Measurements from ENCODE around the gene DUSP22.
"Not testable (repeated sequence)": the region's sequence is repeated elsewhere in the genome, so short reads cannot be mapped to it uniquely, and the experiment has no call there.

DUSP22 gene

GRCh38 chr6:323730-324088 lies 31.4 kb downstream of the DUSP22 start:
- TF ChIP-seq CTCF (IDR thresholded peaks at IDR 0.05), result no peak
- DNase-seq, result no peak
- H3K27me3 Mint-ChIP-seq (ENCODE audit: low read depth, poor library complexity), result no peaks in the 10 kb centered on the region
- H3K9me3 Mint-ChIP-seq, result peaks cover 24% of the 10 kb centered on the region
- no peak overlapping the region for H3K27ac Mint-ChIP-seq
- H3K4me1 Mint-ChIP-seq, result peaks cover 7% of the 10 kb centered on the region
- H3K4me3 Mint-ChIP-seq, result no peak overlapping the region
- H3K36me3 Mint-ChIP-seq (ENCODE audit: low read depth), result no peaks in the 10 kb centered on the region

- Mint-ChIP-seq H3K4me3 (no peak overlapping the region), H3K4me1 (peaks cover 7% of the 10 kb centered on the region), H3K27ac (peak overlapping the region; percentile 43), H3K27me3 (ENCODE audit: low read depth, poor library complexity) (no peaks in the 10 kb centered on the region), H3K36me3 (ENCODE audit: low read depth) (no peaks in the 10 kb centered on the region), H3K9me3 (peaks cover 23% of the 10 kb centered on the region)
- peak; percentile 20 for DNase-seq
- TF ChIP-seq CTCF (IDR thresholded peaks at IDR 0.05), result no peak
Measured at GRCh38 chr6:324116-324728, 31.9 kb downstream of the DUSP22 start.

GRCh38 chr6:324729-325125 lies 32.4 kb downstream of the DUSP22 start:
- no peaks in the 10 kb centered on the region for H3K27me3 Mint-ChIP-seq (ENCODE audit: low read depth, poor library complexity)
- H3K36me3 Mint-ChIP-seq (ENCODE audit: low read depth), result no peaks in the 10 kb centered on the region
- no peak overlapping the region for H3K4me3 Mint-ChIP-seq
- peaks cover 7% of the 10 kb centered on the region for H3K4me1 Mint-ChIP-seq
- H3K27ac Mint-ChIP-seq, result no peak overlapping the region
- no peak for TF ChIP-seq CTCF (IDR thresholded peaks at IDR 0.05)
- peaks cover 23% of the 10 kb centered on the region for H3K9me3 Mint-ChIP-seq
- no peak for DNase-seq

GRCh38 chr6:325161-325860 lies 33.0 kb downstream of the DUSP22 start:
- H3K36me3 Mint-ChIP-seq (ENCODE audit: low read depth); H3K27ac Mint-ChIP-seq; H3K4me3 Mint-ChIP-seq; H3K4me1 Mint-ChIP-seq; H3K27me3 Mint-ChIP-seq (ENCODE audit: low read depth, poor library complexity); DNase-seq: not testable (repeated sequence)
- H3K9me3 Mint-ChIP-seq, result peaks cover 23% of the 10 kb centered on the region

- not testable (repeated sequence) for H3K4me1 Mint-ChIP-seq; DNase-seq; H3K4me3 Mint-ChIP-seq; H3K27ac Mint-ChIP-seq; H3K27me3 Mint-ChIP-seq (ENCODE audit: low read depth, poor library complexity); H3K36me3 Mint-ChIP-seq (ENCODE audit: low read depth)
- H3K9me3 Mint-ChIP-seq, result peaks cover 23% of the 10 kb centered on the region
Measured at GRCh38 chr6:326066-326465, 33.8 kb downstream of the DUSP22 start.

GRCh38 chr6:326896-327537 lies 34.7 kb downstream of the DUSP22 start:
- Mint-ChIP-seq H3K4me1 (peaks cover 7% of the 10 kb centered on the region), H3K4me3 (no peak overlapping the region), H3K36me3 (ENCODE audit: low read depth) (no peaks in the 10 kb centered on the region), H3K9me3 (peaks cover 23% of the 10 kb centered on the region), H3K27ac (peak overlapping the region; percentile 19), H3K27me3 (ENCODE audit: low read depth, poor library complexity) (no peaks in the 10 kb centered on the region)
- TF ChIP-seq CTCF (IDR thresholded peaks at IDR 0.05), result no peak
- DNase-seq, result no peak

All from nephron progenitor cell (in vitro differentiated cells).